Neural progenitor cell (in vitro differentiated cells): ENCODE measurements around the gene PRR7. TPM values are rescaled to one million over a fixed set of nuclear protein-coding genes. Genes with fewer than 3 reads are reported as not detected.
"Not testable (repeated sequence)": the region's sequence is repeated elsewhere in the genome, so short reads cannot be mapped to it uniquely, and the experiment has no call there.

ENCODE experiments used
- DNase-seq: peaks from one replicate; pipeline ENCODE4 v3.0.0-alpha.2; 2016; ENCODE audit warnings: low spot score
- H2AFZ ChIP-seq: fragments of 200-600 bp; sonication (generic); replicated peaks from 2 replicates; pipeline ENCODE4 v1.6.1; 2016; ENCODE audit warnings: antibody characterized with exemption
- H3F3A ChIP-seq: fragments of 200-600 bp; sonication (generic); 2 replicates; pipeline ENCODE4 v1.6.1; 2016; ENCODE audit warnings: antibody characterized with exemption, low read depth
- H3K27ac ChIP-seq: fragments of 200-600 bp; sonication (generic); 2 replicates; pipeline ENCODE4 v1.5.1; 2016; ENCODE audit warnings: mild to moderate bottlenecking
- H3K27me3 ChIP-seq: fragments of 200-600 bp; sonication (generic); 2 replicates; pipeline ENCODE4 v1.6.1; 2016; ENCODE audit warnings: mild to moderate bottlenecking, moderate library complexity
- H3K36me3 ChIP-seq: fragments of 200-600 bp; sonication (generic); 2 replicates; pipeline ENCODE4 v1.5.1; 2016
- H3K4me1 ChIP-seq: fragments of 200-600 bp; sonication (generic); 2 replicates; pipeline ENCODE4 v1.6.1; 2016; ENCODE audit warnings: mixed run types
- H3K4me2 ChIP-seq: fragments of 200-600 bp; sonication (generic); 2 replicates; pipeline ENCODE4 v1.6.1; 2016
- H3K4me3 ChIP-seq: fragments of 200-600 bp; sonication (generic); 2 replicates; pipeline ENCODE4 v1.5.1; 2016
- H3K79me2 ChIP-seq: fragments of 200-600 bp; sonication (generic); 2 replicates; pipeline ENCODE4 v1.6.1; 2016; ENCODE audit warnings: low read depth
- H3K9ac ChIP-seq: fragments of 200-600 bp; sonication (generic); 2 replicates; pipeline ENCODE4 v1.6.1; 2016
- H3K9me3 ChIP-seq: fragments of 200-600 bp; sonication (generic); 2 replicates; pipeline ENCODE4 v1.5.1; 2016; ENCODE audit warnings: low read depth
- H4K20me1 ChIP-seq: fragments of 200-600 bp; sonication (generic); 2 replicates; pipeline ENCODE4 v1.6.1; 2016; ENCODE audit warnings: low read depth
- H3K27ac Mint-ChIP-seq: 3 replicates; pipeline ENCODE4 v1.8.0; 2021; ENCODE audit warnings: mixed read lengths
- H3K27me3 Mint-ChIP-seq: 2 replicates; pipeline ENCODE4 v1.8.0; 2022; ENCODE audit warnings: low read depth, mild to moderate bottlenecking, inconsistent platforms, moderate library complexity, mixed read lengths; ENCODE audit not compliant: insufficient read depth
- H3K36me3 Mint-ChIP-seq: 3 replicates; pipeline ENCODE4 v1.8.0; 2021; ENCODE audit warnings: mixed read lengths
- H3K4me1 Mint-ChIP-seq: 3 replicates; pipeline ENCODE4 v1.8.0; 2021; ENCODE audit warnings: mixed read lengths
- H3K4me3 Mint-ChIP-seq: 3 replicates; pipeline ENCODE4 v1.8.0; 2021; ENCODE audit warnings: mild to moderate bottlenecking, moderate library complexity, mixed read lengths
- H3K9me3 Mint-ChIP-seq: 3 replicates; pipeline ENCODE4 v1.8.0; 2020; ENCODE audit warnings: mixed read lengths
- EZH2 ChIP-seq: fragments of 200-600 bp; sonication (generic); IDR thresholded peaks from 2 replicates; pipeline ENCODE4 v1.6.1; 2017; ENCODE audit warnings: antibody characterized with exemption, mild to moderate bottlenecking, moderate library complexity
- EZH2phosphoT487 ChIP-seq: fragments of 200-600 bp; sonication (generic); IDR thresholded peaks from 2 replicates; pipeline ENCODE4 v1.6.1; 2017; ENCODE audit warnings: antibody characterized with exemption
- total RNA-seq: library from RNA; depleted of rRNA; stranded (reverse); fragments of >200 nt; gene quantifications from 2 replicates; pipeline ENCODE4 v1.2.3, GENCODE V29; 2015; ENCODE audit warnings: low replicate concordance
- TF ChIP-seq, protein P1 (sequence below): fragments of 200-600 bp; sonication (generic); IDR thresholded peaks from 2 replicates; pipeline ENCODE4 v1.5.1; 2017; ENCODE audit warnings: antibody characterized with exemption, mild to moderate bottlenecking

PRR7 gene
- total RNA-seq, 1 donor from 2014 or later: 4.5 TPM

DNA sequence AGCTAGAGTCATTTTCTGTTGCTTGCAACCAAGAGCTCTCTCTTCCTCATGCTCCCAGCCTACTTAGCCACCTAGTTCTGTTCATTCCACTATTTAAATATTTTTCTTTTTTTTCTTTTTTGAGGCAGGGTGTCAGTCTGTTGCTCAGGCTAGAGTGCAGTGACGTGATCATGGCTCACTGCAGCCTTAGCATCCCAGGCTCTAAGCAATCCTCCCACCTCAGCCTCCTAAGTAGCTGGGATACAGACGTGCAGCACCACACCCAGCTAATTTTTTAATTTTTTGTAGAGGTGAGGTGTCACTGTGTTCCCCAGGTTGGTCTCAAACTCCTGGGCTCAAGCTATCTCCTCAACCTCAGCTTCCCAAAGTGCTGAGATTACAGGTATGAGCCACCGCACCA lies 32.1 kb upstream of the PRR7 start:
- H3K9me3 Mint-ChIP-seq: no peaks in the 10 kb centered on the region
- H3K79me2 ChIP-seq: no peaks in the 10 kb centered on the region

DNA sequence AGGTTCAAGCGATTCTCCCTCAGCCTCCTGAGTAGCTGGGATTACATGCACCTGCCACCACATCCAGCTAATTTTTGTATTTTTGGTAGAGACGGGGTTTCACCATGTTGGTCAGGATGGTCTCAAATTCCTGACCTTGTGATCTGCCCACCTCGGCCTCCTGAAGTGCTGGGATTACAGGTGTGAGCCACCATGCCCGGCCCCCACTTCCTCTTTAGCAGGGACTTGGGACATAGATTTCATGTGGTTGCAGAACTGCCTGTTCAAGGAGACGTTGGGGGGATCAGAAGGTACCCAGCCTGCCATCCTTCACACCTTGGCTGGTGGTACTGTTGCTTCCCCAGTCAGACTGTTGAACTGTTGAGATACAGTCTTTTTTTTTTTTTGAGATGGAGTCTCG lies 29.5 kb upstream of the PRR7 start:
- H3K4me1 Mint-ChIP-seq, H3K27ac Mint-ChIP-seq, DNase-seq, H4K20me1 ChIP-seq, H3K9me3 Mint-ChIP-seq, H3F3A ChIP-seq, H3K9me3 ChIP-seq, H2AFZ ChIP-seq, H3K4me2 ChIP-seq, H3K9ac ChIP-seq, H3K36me3 Mint-ChIP-seq, H3K4me3 ChIP-seq, H3K27me3 Mint-ChIP-seq, H3K79me2 ChIP-seq, H3K4me3 Mint-ChIP-seq, H3K36me3 ChIP-seq, H3K4me1 ChIP-seq, H3K27ac ChIP-seq, H3K27me3 ChIP-seq: not testable (repeated sequence)

More for the DNA sequence above, 32.1 kb upstream of the PRR7 start:
- no peak for DNase-seq
- no peak overlapping the region for H3K27ac ChIP-seq
- Mint-ChIP-seq H3K4me3 (no peak overlapping the region), H3K36me3 (no peaks in the 10 kb centered on the region), H3K27ac (no peak overlapping the region), H3K27me3 (peaks cover 16% of the 10 kb centered on the region), H3K4me1 (peaks cover 8% of the 10 kb centered on the region)
- no peak overlapping the region for H3K4me2 ChIP-seq
- no peaks in the 10 kb centered on the region for H3F3A ChIP-seq
- H3K27me3 ChIP-seq: peaks cover 15% of the 10 kb centered on the region
- no peaks in the 10 kb centered on the region for H4K20me1 ChIP-seq
- H3K4me3 ChIP-seq: no peak overlapping the region
- no peak overlapping the region for H3K9ac ChIP-seq
- TF ChIP-seq, protein P1, sequence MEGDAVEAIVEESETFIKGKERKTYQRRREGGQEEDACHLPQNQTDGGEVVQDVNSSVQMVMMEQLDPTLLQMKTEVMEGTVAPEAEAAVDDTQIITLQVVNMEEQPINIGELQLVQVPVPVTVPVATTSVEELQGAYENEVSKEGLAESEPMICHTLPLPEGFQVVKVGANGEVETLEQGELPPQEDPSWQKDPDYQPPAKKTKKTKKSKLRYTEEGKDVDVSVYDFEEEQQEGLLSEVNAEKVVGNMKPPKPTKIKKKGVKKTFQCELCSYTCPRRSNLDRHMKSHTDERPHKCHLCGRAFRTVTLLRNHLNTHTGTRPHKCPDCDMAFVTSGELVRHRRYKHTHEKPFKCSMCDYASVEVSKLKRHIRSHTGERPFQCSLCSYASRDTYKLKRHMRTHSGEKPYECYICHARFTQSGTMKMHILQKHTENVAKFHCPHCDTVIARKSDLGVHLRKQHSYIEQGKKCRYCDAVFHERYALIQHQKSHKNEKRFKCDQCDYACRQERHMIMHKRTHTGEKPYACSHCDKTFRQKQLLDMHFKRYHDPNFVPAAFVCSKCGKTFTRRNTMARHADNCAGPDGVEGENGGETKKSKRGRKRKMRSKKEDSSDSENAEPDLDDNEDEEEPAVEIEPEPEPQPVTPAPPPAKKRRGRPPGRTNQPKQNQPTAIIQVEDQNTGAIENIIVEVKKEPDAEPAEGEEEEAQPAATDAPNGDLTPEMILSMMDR: no peak
- no peak for TF ChIP-seq EZH2
- no peaks in the 10 kb centered on the region for H3K9me3 ChIP-seq
- H2AFZ ChIP-seq: no peak overlapping the region
- H3K36me3 ChIP-seq: no peaks in the 10 kb centered on the region
- no peaks in the 10 kb centered on the region for H3K4me1 ChIP-seq

DNA sequence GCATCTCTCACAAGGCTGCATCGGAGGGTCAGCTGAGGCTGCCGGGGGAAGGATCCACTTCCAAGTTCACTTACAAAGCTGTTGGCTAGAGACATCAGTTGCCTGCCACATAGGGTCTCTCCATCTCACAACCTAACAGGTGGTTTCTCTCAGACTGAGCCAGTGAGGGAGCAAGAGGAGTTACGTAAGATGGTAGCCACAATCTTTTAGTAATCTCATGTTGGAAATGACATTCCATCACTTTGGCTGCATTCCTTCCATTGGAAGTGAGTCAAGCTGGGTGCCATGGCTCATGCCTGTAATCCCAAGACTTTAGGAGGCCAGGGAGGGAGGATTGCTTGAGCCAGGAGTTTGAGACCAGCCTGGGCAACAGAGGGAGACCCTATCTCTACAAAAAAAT lies 27.6 kb upstream of the PRR7 start:
- no peak overlapping the region for H2AFZ ChIP-seq
- Mint-ChIP-seq H3K9me3 (no peaks in the 10 kb centered on the region), H3K27me3 (peaks cover 12% of the 10 kb centered on the region), H3K4me3 (no peak overlapping the region), H3K27ac (no peak overlapping the region), H3K36me3 (no peaks in the 10 kb centered on the region), H3K4me1 (no peaks in the 10 kb centered on the region)
- no peak overlapping the region for H3K4me2 ChIP-seq
- H3K9me3 ChIP-seq: no peaks in the 10 kb centered on the region
- H3K4me1 ChIP-seq: no peaks in the 10 kb centered on the region
- no peak for DNase-seq
- no peak overlapping the region for H3K4me3 ChIP-seq
- H3K27me3 ChIP-seq: no peaks in the 10 kb centered on the region
- H3K36me3 ChIP-seq: no peaks in the 10 kb centered on the region
- no peaks in the 10 kb centered on the region for H3K79me2 ChIP-seq
- no peaks in the 10 kb centered on the region for H4K20me1 ChIP-seq
- no peak overlapping the region for H3K27ac ChIP-seq
- H3K9ac ChIP-seq: no peak overlapping the region
- TF ChIP-seq, protein P1: no peak
- no peak for TF ChIP-seq EZH2
- TF ChIP-seq EZH2phosphoT487: no peak
- H3F3A ChIP-seq: no peaks in the 10 kb centered on the region

DNA sequence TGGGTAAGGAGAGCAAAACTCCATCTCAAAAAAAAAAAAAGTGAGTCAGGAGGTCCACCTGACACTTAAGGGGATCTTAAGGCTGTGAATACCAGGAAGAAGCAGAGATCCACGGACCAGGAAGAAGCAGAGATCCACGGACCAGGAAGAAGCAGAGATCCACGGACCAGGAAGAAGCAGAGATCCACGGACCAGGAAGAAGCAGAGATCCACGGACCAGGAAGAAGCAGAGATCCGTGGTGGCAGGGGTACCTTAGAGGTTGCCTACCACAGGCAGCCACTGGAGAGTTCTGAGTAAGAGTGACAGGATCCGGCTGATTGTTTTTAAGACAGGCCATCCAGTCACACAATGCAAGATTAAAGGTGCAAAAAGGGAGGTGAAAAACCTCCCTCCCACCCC lies 26.1 kb upstream of the PRR7 start:
- not testable (repeated sequence) for H3K4me1 Mint-ChIP-seq, H2AFZ ChIP-seq, H3K9me3 ChIP-seq, H3K4me1 ChIP-seq, H3K27me3 ChIP-seq, H3K79me2 ChIP-seq, H3K27ac ChIP-seq, H3K36me3 Mint-ChIP-seq, DNase-seq, H3K4me3 Mint-ChIP-seq, H3K4me2 ChIP-seq, H3K9ac ChIP-seq, H4K20me1 ChIP-seq, H3K27ac Mint-ChIP-seq, H3K9me3 Mint-ChIP-seq, H3K4me3 ChIP-seq, H3F3A ChIP-seq, H3K36me3 ChIP-seq
- peaks cover 13% of the 10 kb centered on the region for H3K27me3 Mint-ChIP-seq
